GM10248 (cell line): Measurements from ENCODE around the gene SCGB1A1.

ENCODE experiments used
- CTCF ChIA-PET: fragments of 300-600 bp; sonication (Branson Sonifier 250); formaldehyde crosslinking; extraction: SDS; loops from one replicate; lab custom pipeline; 2021; ENCODE audit warnings: antibody characterized with exemption; lab: Yijun Ruan, JAX
- POLR2A ChIA-PET: fragments of 350-650 bp; sonication (Branson Sonifier 250); formaldehyde crosslinking; extraction: SDS; loops from one replicate; lab custom pipeline; 2020; ENCODE audit warnings: antibody characterized with exemption; lab: Yijun Ruan, JAX
- DNase-seq: peaks from one replicate; pipeline ENCODE4 v3.0.0; 2012; ENCODE audit errors: extremely low spot score
- CTCF ChIP-seq: IDR thresholded peaks from 2 replicates; pipeline ENCODE4 v1.5.1; 2012; ENCODE audit warnings: mild to moderate bottlenecking, low read depth; ENCODE audit errors: extremely low read depth, missing control alignments, control extremely low read depth

SCGB1A1 gene

GRCh38 chr11:62450543-62451240, 31.9 kb downstream of the SCGB1A1 start:
- POLR2A ChIA-PET: no interaction called here
- TF ChIP-seq CTCF: no peak
- CTCF ChIA-PET: interaction anchor here (1.3 to 4.1 kb wide), 4 partner anchors 9 to 92 kb away, joined by 3 to 17 read pairs (median 4); no protein-coding TSS in a partner anchor
- DNase-seq: no peak

- TF ChIP-seq CTCF: no peak
- POLR2A ChIA-PET: no interaction called here
- no peak for DNase-seq
- CTCF ChIA-PET: interaction anchor here (1.3 to 1.5 kb wide), 3 partner anchors 9 to 92 kb away, joined by 3 to 4 read pairs (median 4); no protein-coding TSS in a partner anchor
Measured at GRCh38 chr11:62451241-62451621, 32.4 kb downstream of the SCGB1A1 start.

- POLR2A ChIA-PET: no interaction called here
- DNase-seq: no peak
- CTCF ChIA-PET: interaction anchor here (1.9 kb wide), 1 partner anchor 28 kb away, joined by 6 read pairs; no protein-coding TSS in a partner anchor
- no peak for TF ChIP-seq CTCF
Measured at GRCh38 chr11:62452261-62452660, 33.4 kb downstream of the SCGB1A1 start.

GRCh38 chr11:62452839-62453468, 34.1 kb downstream of the SCGB1A1 start:
- ChIA-PET CTCF (interaction anchor here (0.7 to 2.3 kb wide), 4 partner anchors 9 to 89 kb away, joined by 3 to 6 read pairs (median 4); no protein-coding TSS in a partner anchor), POLR2A (no interaction called here)
- no peak for DNase-seq
- TF ChIP-seq CTCF: no peak

GRCh38 chr11:62456630-62457029, 37.8 kb downstream of the SCGB1A1 start:
- DNase-seq: no peak
- ChIA-PET CTCF (interaction anchor here (1.3 to 1.6 kb wide), 2 partner anchors 32 to 86 kb away, joined by 4 to 5 read pairs; no protein-coding TSS in a partner anchor), POLR2A (interaction anchor here (1.1 kb wide), 1 partner anchor 117 kb away, joined by 3 read pairs; the partner anchor contains the start of gene EEF1G)
- TF ChIP-seq CTCF: no peak

GRCh38 chr11:62457478-62457877, 38.6 kb downstream of the SCGB1A1 start:
- ChIA-PET POLR2A (interaction anchor here (1.1 kb wide), 1 partner anchor 116 kb away, joined by 3 read pairs; the partner anchor contains the start of gene EEF1G), CTCF (interaction anchor here (1.6 to 2.7 kb wide), 3 partner anchors 8 to 33 kb away, joined by 3 to 15 read pairs (median 6); no protein-coding TSS in a partner anchor)
- no peak for DNase-seq
- TF ChIP-seq CTCF: no peak
